Measurements from ENCODE around the gene FAM117A.

- TF ChIP-seq POLR2A (IDR thresholded peaks at IDR 0.05; ENCODE audit: low read depth, low read length) (no peak), CTCF (conservative IDR thresholded peaks at IDR 0.05; ENCODE audit: low read depth, low read length) (no peak), RFX5 (IDR thresholded peaks at IDR 0.05; ENCODE audit: low read depth, low read length) (no peak)
Measured at GRCh38 chr17:49734515-49735490, 29.1 kb downstream of the FAM117A start.
